Adipose tissue (tissue), 3 donors: ENCODE data around the gene PHC2. TPM values are rescaled to one million over a fixed set of nuclear protein-coding genes. Genes with fewer than 3 reads are reported as not detected.

Experiments used
- H3K27ac ChIP-seq: one replicate; pipeline ENCODE4 v1.5.1; 2013; ENCODE audit warnings: low read depth, low read length
- WGBS, 3 donors: extraction: QIAGEN DNeasy Blood & Tissue Kit; methylation state at CpG; one replicate each; pipeline ENCODE4 v1.1.7; 2013; 5-methylcytosine and 5-hydroxymethylcytosine counted together
- polyA plus RNA-seq, 3 donors: library from polyadenylated mRNA; stranded (reverse); fragments of 200-250 nt; gene quantifications; one replicate each; pipeline ENCODE4 v1.2.3, GENCODE V29; 2013
- donor health status: healthy with polysubstance abuse.
- donor health status: Bipolar disorder and iron deficiency.
- donor health status: healthy.

PHC2 gene
- polyA plus RNA-seq, 3 donors: 44.7 to 150 (median 126) TPM

DNA sequence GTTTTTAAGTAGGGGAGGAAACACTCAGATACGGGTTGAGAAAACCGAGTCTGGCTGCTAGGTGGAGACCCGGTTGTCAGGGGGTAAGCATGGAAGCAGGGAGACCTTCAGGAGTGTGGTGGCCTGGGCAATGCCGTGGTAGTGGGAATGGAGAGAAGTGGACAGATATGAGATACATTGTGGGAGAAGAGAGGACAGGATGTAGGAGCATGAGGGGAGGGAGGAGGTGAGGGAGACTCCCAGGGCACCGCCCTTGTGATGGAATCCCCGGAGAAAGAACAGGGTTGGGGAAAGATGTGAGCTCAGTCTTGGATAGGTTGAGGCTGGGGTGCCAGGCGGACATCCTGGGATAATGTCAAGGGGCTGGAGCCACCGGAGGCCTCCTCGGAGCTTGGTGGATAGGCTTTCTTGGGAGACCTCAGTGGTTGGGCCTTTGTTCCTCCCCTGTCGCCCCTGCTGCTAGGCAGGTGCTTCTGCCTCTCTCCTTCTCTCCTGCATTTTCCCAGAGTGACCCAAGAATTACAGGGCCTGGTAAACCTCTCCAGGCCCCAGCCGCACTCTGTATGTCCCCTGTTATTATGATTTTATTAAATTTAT is 153.3 kb downstream of the PHC2 start:
- no peak overlapping the region for H3K27ac ChIP-seq
- WGBS, 3 donors: 93 to 94% (median 93%) methylated on average over 11 of the region's 11 CpGs

GRCh38 chr1:33276573-33277298 is 154.2 kb downstream of the PHC2 start:
- H3K27ac ChIP-seq: no peak overlapping the region
- WGBS, 3 donors: 83 to 88% (median 84%) methylated on average over 24 to 30 of the region's 30 CpGs

GRCh38 chr1:33275706-33276572 is 155.0 kb downstream of the PHC2 start:
- H3K27ac ChIP-seq: no peak overlapping the region

DNA sequence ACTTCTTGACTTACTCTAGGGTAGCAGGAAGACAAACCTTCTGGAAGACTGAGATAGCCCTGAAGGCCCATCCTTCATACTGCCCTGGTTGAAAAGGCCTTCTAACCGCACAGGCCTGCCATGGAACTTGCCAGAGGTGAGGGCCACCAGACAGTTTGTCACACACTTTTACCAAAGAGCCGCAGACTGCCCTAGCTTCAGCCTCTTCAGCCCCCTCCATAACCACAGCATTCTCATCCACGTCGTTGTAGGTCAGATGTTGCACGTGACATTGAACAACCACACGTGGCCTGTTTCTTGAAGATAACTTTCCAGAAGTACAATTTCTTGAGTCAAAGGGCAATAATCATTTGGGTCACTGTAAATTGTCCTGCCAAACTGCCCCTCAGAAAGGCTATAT is 155.7 kb downstream of the PHC2 start:
- WGBS, 3 donors: 84 to 88% (median 87%) methylated on average over 6 of the region's 6 CpGs
- no peak overlapping the region for H3K27ac ChIP-seq

More at GRCh38 chr1:33275706-33276572, 155.0 kb downstream of the PHC2 start:
- 95 to 97% (median 96%) methylated on average over 43 to 45 of the region's 45 CpGs for WGBS, 3 donors

DNA sequence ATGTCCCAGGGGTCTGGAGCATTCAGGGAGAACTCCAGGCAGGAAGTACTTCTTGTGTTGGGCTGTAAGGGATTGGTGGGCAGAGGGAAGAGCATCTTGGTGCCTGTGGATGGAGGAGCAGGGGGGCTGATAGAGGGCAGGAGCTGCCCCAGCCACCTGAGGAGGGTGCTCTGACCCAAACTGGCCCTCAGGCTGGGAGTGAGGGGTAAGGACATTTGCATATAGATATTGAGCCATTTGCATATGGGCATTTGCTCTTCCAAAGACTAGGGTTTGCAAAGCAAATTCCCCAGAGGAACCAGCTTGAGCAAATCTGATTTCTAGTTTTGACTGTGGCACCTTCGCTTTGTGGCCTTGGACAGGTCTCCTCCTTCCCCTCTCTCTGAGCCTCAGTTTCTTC is 156.4 kb downstream of the PHC2 start:
- 88 to 95% (median 93%) methylated on average over 1 of the region's 1 CpG for WGBS, 3 donors
- H3K27ac ChIP-seq: no peak overlapping the region

GRCh38 chr1:33273961-33274371 is 156.9 kb downstream of the PHC2 start:
- 79 to 82% (median 82%) methylated on average over 7 of the region's 7 CpGs for WGBS, 3 donors
- H3K27ac ChIP-seq: no peak overlapping the region

Other genes starting within 250 kb of the PHC2 start
- 1 to 10 TPM; 1.8 to 3.3 (median 1.8) TPM for gene TRIM62, start 249.1 kb downstream of the PHC2 start, polyA plus RNA-seq
- gene ZNF362, start 174.6 kb downstream of the PHC2 start, polyA plus RNA-seq: 10 to 100 TPM in 2 of 3 donors, 1 to 10 TPM in 1; 7.8 to 17.8 (median 14.4) TPM
- gene A3GALT2, start 110.0 kb downstream of the PHC2 start, polyA plus RNA-seq: under 1 TPM in 1 of 3 donors, not detected in 2; 0.25 TPM
- gene ZSCAN20, start 41.5 kb upstream of the PHC2 start, polyA plus RNA-seq: 1 to 10 TPM in 1 of 3 donors, under 1 TPM in 2; 0.52 to 2.0 (median 0.64) TPM